Subcutaneous abdominal adipose tissue (tissue), 5 donors: Measurements from ENCODE around the gene CAND2.

Source experiments
- H3K27ac ChIP-seq: one replicate; pipeline ENCODE4 v1.7.0; 2013; ENCODE audit warnings: low read depth, mild to moderate bottlenecking, inconsistent platforms, low read length, moderate library complexity
- H3K27me3 ChIP-seq, 5 donors: one replicate each; pipeline ENCODE4 v1.7.0; 2013; ENCODE audit warnings: low read length in 5 of 5, inconsistent platforms in 1 of 5; ENCODE audit not compliant: control insufficient read depth in 5 of 5, insufficient read depth in 4 of 5
- H3K36me3 ChIP-seq, 5 donors: one replicate each; pipeline ENCODE4 v1.7.0; 2013; ENCODE audit warnings: low read length in 5 of 5; ENCODE audit not compliant: control insufficient read depth in 5 of 5, insufficient read depth in 5 of 5
- H3K4me1 ChIP-seq, 5 donors: one replicate each; pipeline ENCODE4 v1.7.0; 2013; ENCODE audit warnings: low read length in 5 of 5, mild to moderate bottlenecking in 3 of 5, moderate library complexity in 1 of 5; ENCODE audit not compliant: control insufficient read depth in 5 of 5, insufficient read depth in 5 of 5
- H3K4me3 ChIP-seq, 5 donors: one replicate each; pipeline ENCODE4 v1.7.0; 2013; ENCODE audit warnings: low read length in 5 of 5, low read depth in 1 of 5
- H3K9ac ChIP-seq, 5 donors: one replicate each; pipeline ENCODE4 v1.7.0; 2013; ENCODE audit warnings: low read length in 5 of 5, mild to moderate bottlenecking in 4 of 5, moderate library complexity in 3 of 5
- H3K9me3 ChIP-seq, 5 donors: one replicate each; pipeline ENCODE4 v1.7.0; 2013; ENCODE audit warnings: low read length in 5 of 5; ENCODE audit not compliant: control insufficient read depth in 5 of 5
- donor health status: healthy.
- donor health status: healthy.
- donor health status: healthy.
- donor health status: healthy.
- donor health status: healthy.

The CAND2 gene

GRCh38 chr3:12829404-12829803 lies 32.9 kb downstream of the CAND2 start:
- no peak overlapping the region for H3K27ac ChIP-seq

GRCh38 chr3:12829886-12830784 lies 33.7 kb downstream of the CAND2 start:
- Histone ChIP-seq H3K9ac (no peak overlapping the region), H3K27me3 (no peaks in the 10 kb centered on the region), H3K36me3 (peaks cover 0 to 67% (median 50%) of the 10 kb centered on the region in 5 donors), H3K9me3 (no peaks in the 10 kb centered on the region), H3K4me1 (peaks cover 0 to 9% (median 0%) of the 10 kb centered on the region in 5 donors), H3K27ac (no peak overlapping the region), H3K4me3 (no peak overlapping the region)

More at GRCh38 chr3:12829404-12829803, 32.9 kb downstream of the CAND2 start:
- no peaks in the 10 kb centered on the region for H3K9me3 ChIP-seq
- H3K36me3 ChIP-seq = peaks cover 0 to 60% (median 42%) of the 10 kb centered on the region in 5 donors
- H3K4me3 ChIP-seq = no peak overlapping the region
- peaks cover 0 to 9% (median 0%) of the 10 kb centered on the region in 5 donors for H3K4me1 ChIP-seq
- no peak overlapping the region for H3K9ac ChIP-seq
- no peaks in the 10 kb centered on the region for H3K27me3 ChIP-seq

GRCh38 chr3:12830785-12831156 lies 34.3 kb downstream of the CAND2 start:
- peaks cover 5 to 68% (median 56%) of the 10 kb centered on the region in 5 donors for H3K36me3 ChIP-seq
- H3K9me3 ChIP-seq = no peaks in the 10 kb centered on the region
- no peak overlapping the region for H3K27ac ChIP-seq
- H3K4me1 ChIP-seq = peaks cover 0 to 9% (median 0%) of the 10 kb centered on the region in 5 donors
- no peaks in the 10 kb centered on the region for H3K27me3 ChIP-seq
- H3K9ac ChIP-seq = no peak overlapping the region
- no peak overlapping the region for H3K4me3 ChIP-seq

- Histone ChIP-seq H3K27me3 (no peaks in the 10 kb centered on the region), H3K9ac (no peak overlapping the region), H3K4me1 (peaks cover 0 to 9% (median 0%) of the 10 kb centered on the region in 5 donors), H3K9me3 (no peaks in the 10 kb centered on the region), H3K36me3 (peaks cover 6 to 71% (median 62%) of the 10 kb centered on the region in 5 donors), H3K4me3 (no peak overlapping the region), H3K27ac (no peak overlapping the region)
Measured at GRCh38 chr3:12831301-12831866, 34.9 kb downstream of the CAND2 start.

DNA sequence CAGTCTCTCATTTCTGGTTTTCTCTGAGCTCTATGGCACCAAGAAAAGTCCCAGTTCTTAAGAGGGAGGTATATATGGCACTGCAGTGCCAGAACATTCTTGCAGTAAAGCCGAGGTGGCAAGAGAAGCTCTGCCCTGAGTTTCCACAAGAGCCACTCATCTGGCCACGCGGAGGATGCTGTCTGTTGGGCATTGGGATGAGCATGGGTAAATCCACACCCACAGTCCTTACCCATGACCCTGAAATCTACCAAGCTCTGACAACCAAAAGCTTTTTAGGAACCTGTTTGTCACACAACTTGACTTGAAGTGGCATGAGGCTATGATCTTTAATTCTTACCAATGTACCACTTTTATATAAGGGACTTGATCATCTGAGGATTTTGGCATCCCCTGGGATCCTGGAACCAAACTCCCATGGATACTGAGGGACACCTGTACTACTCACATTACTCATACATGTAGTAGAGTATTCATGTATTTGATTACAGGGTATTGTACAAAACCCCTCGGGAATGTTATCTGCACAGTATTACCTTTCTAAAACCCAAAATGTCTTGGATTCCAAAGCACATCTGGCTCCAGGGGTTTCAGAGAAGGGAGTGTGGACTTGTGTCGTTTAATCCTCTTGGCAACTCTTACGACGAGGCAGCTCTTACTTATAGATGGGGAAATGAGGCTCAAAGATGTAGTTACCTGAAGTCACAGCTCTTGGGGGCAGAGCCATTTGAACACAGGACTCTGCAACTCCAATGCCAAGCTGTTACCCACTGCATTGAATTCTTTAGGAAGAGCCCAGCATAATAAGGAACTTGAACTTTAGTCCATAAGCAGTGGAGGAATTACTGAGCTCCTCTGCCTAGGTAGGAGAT lies 36.1 kb downstream of the CAND2 start:
- no peak overlapping the region for H3K4me3 ChIP-seq
- H3K4me1 ChIP-seq = peaks cover 0 to 11% (median 4%) of the 10 kb centered on the region in 5 donors
- peaks cover 18 to 79% (median 72%) of the 10 kb centered on the region in 5 donors for H3K36me3 ChIP-seq
- H3K27ac ChIP-seq = no peak overlapping the region
- H3K27me3 ChIP-seq = no peaks in the 10 kb centered on the region
- H3K9ac ChIP-seq = no peak overlapping the region
- no peaks in the 10 kb centered on the region for H3K9me3 ChIP-seq

DNA sequence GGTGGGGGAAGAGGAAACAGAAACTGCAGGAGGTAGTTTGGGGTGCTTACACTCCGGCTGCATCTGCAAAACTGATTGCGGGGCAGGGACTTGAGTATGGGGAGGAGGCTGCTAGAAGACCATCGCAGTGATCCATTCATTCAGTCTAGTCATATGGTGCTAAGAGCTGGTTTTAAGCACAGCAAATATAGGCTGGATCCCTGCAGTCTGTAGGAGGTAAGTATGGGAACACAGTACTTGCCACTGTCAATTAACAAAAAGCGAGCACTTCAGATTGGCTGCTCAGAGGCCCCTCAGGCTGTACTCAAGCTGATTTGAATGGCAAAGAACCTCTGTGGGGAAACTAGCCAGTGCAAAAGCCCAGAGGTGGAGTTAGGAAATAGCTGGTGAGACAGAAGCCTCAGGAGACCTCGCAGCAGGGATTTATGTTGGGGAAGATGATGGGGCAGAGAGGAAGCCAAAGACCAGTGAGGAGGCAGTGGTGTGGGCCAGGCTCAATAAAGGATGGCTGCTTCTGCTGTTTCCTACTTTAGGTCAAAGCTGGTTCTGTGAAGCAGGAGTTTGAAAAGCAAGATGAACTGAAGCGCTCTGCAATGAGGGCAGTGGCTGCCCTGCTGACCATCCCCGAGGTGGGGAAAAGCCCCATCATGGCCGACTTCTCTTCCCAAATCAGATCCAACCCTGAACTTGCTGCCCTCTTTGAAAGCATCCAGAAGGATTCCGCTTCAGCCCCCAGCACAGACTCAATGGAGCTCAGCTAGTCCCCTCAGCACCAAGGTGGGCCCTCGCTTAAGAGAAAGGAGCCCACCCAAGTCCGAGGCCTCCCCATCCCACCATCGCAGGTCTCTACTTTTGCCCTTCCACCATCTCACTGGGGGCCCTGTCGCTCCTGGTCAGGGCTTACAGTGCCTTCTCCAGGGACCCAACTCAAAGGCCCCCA lies 37.0 kb downstream of the CAND2 start:
- no peak overlapping the region for H3K27ac ChIP-seq

DNA sequence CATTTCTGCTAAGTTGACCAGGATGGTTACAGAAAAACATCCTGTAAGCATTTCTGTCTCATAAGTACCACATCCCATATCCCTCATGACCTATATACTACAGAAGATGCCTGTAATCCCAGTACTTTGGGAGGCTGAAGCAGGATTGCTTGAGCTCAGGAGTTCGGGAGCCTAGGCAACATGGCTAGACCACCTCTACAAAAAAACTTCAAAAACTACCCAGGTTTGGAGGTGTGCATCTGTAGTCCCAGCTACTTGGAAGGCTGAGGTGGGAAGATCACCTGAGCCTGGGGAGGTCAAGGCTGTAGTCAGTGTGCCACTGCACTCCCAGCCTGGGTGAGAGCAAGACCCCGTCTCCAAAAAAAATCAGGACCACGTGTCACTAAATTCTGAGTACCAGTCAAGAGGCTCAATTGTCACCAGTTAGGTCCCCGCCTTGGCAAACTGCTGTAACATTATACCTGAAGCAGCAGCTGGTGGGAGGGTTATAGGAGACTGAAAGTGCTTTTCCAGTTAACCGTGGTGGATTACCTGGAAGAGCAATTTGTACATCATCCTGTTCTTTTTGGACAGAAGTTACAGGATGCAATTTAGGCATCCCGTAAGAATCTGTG lies 38.7 kb downstream of the CAND2 start:
- Histone ChIP-seq H3K27ac (no peak overlapping the region), H3K36me3 (peaks cover 21 to 97% (median 92%) of the 10 kb centered on the region in 5 donors), H3K4me3 (no peak overlapping the region), H3K9ac (no peak overlapping the region), H3K4me1 (peaks cover 0 to 36% (median 28%) of the 10 kb centered on the region in 5 donors), H3K27me3 (no peaks in the 10 kb centered on the region), H3K9me3 (no peaks in the 10 kb centered on the region)

More for the DNA sequence above, 37.0 kb downstream of the CAND2 start:
- Histone ChIP-seq H3K27me3 (no peaks in the 10 kb centered on the region), H3K4me1 (peaks cover 0 to 20% (median 12%) of the 10 kb centered on the region in 5 donors), H3K9me3 (no peaks in the 10 kb centered on the region), H3K36me3 (peaks cover 19 to 88% (median 81%) of the 10 kb centered on the region in 5 donors), H3K9ac (no peak overlapping the region), H3K4me3 (no peak overlapping the region)

DNA sequence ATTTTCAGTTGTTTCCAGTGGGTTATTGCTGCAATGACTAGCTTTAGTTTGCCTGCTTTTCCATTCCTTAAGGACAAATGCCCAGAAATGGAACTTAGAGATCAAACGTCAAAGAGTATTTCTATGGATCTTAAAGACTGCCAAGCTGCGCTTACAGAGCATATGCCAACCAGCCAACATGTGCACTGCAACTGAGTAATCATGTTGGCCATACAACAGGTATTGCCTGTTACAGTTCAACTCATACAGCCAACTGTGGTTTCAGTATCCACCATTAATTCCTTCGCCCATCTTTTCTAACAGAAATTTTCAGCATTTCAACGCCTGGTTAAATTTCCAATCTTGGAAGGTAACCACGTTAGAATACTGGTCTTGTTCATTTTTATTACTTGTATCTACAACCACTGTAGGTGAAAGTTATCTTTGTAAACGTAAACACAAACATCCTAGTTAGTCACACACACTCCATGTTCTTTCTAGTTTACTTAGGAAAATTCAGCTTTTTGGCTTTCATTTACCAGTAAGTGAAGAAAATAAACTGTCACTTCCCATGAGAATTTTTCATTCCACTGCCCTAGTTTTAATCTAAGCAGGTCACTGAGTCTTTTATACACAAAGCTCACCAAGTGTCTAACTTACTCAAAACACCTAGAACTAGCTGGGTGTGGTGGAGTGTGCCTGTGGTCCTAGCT lies 41.0 kb downstream of the CAND2 start:
- H3K36me3 ChIP-seq = peaks cover 21 to 76% (median 74%) of the 10 kb centered on the region in 5 donors
- no peak overlapping the region for H3K4me3 ChIP-seq
- peaks cover 0 to 50% (median 38%) of the 10 kb centered on the region in 5 donors for H3K4me1 ChIP-seq
- no peak overlapping the region for H3K27ac ChIP-seq
- no peaks in the 10 kb centered on the region for H3K9me3 ChIP-seq
- H3K27me3 ChIP-seq = no peaks in the 10 kb centered on the region
- H3K9ac ChIP-seq = peak overlapping the region in 1 of 5 donors; percentile 38
